ENCODE results near the gene HNRNPC. TPM values are rescaled to one million over a fixed set of nuclear protein-coding genes. Genes with fewer than 3 reads are reported as not detected.
"Not testable (repeated sequence)": the region's sequence is repeated elsewhere in the genome, so short reads cannot be mapped to it uniquely, and the experiment has no call there.

The HNRNPC gene
- total and polyA plus RNA-seq, 8 donors: 377 to 903 (median 765) TPM

GRCh38 chr14:21229821-21230220 is 39.4 kb downstream of the HNRNPC start:
- no peaks in the 10 kb centered on the region for H3K9me3 ChIP-seq
- no peak for ATAC-seq
- H3K27ac ChIP-seq: no peak overlapping the region
- peaks cover 3 to 96% of the 10 kb centered on the region in 2 donors for H3K36me3 ChIP-seq
- TF ChIP-seq CTCF (IDR thresholded peaks at IDR 0.05): no peak
- peak in 1 of 4 donors; percentile 18 for DNase-seq
- intact Hi-C loops (cut with DNase I): no loop called here
- peaks cover 0 to 55% of the 10 kb centered on the region in 2 donors for H3K4me1 ChIP-seq
- H3K4me3 ChIP-seq: no peak overlapping the region
- no peaks in the 10 kb centered on the region for H3K27me3 ChIP-seq

GRCh38 chr14:21227981-21228380 is 41.3 kb downstream of the HNRNPC start:
- no peak for DNase-seq
- no peak for ATAC-seq
- intact Hi-C loops (cut with DNase I): no loop called here
- Histone ChIP-seq H3K9me3 (no peaks in the 10 kb centered on the region), H3K4me3 (no peak overlapping the region), H3K36me3 (peaks cover 3 to 97% of the 10 kb centered on the region in 2 donors), H3K4me1 (peaks cover 0 to 48% of the 10 kb centered on the region in 2 donors), H3K27ac (no peak overlapping the region), H3K27me3 (no peaks in the 10 kb centered on the region)
- TF ChIP-seq CTCF (IDR thresholded peaks at IDR 0.05): no peak

DNA sequence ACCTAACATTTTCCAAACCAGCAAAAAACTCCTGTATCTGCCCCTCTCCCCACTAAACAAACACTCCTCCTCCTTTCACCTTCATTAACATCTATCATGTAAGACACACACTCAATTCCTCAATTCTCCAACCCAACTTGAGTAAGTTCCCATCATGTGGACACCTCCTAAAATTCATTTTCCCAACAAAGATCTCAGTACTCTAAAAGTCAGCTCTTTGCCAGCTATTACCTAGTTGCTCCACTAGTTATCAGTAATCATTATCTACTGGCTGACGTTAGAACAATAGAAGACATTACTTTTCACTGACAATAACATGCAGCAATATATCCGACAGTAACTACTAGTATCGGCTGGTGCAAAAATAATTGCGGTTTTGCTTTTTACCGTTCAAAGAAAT is 42.1 kb downstream of the HNRNPC start:
- peaks cover 0 to 42% of the 10 kb centered on the region in 2 donors for H3K4me1 ChIP-seq
- H3K9me3 ChIP-seq: no peaks in the 10 kb centered on the region
- ATAC-seq (no peak), DNase-seq (no peak)
- H3K27ac ChIP-seq: no peak overlapping the region
- peaks cover 3 to 97% of the 10 kb centered on the region in 2 donors for H3K36me3 ChIP-seq
- intact Hi-C loops (cut with DNase I): no loop called here
- H3K27me3 ChIP-seq: no peaks in the 10 kb centered on the region
- H3K4me3 ChIP-seq: no peak overlapping the region
- no peak for TF ChIP-seq CTCF (IDR thresholded peaks at IDR 0.05)

DNA sequence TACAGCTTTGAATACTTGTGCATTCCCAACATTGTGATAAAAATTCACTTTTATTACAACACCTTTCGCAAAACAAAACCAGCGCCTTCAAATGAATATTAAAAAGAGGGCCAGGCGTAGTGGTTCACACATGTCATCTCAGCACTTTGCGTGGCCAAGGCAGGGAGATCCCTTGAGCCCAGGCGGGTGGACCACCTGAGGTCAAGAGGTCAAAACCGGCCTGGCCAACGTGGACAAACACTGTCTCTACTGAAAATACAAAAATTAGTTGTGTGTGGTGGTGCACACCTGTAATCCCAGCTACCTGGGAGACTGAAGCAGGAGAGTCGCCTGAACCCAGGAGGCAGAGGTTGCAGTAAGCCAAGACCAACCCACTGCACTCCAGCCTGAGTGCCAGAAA is 42.8 kb downstream of the HNRNPC start:
- Histone ChIP-seq H3K36me3 (peaks cover 3 to 97% of the 10 kb centered on the region in 2 donors), H3K4me3 (no peak overlapping the region), H3K27ac (no peak overlapping the region), H3K4me1 (peaks cover 0 to 38% of the 10 kb centered on the region in 2 donors), H3K27me3 (no peaks in the 10 kb centered on the region), H3K9me3 (no peaks in the 10 kb centered on the region)
- no peak for DNase-seq
- no peak for TF ChIP-seq CTCF (IDR thresholded peaks at IDR 0.05)
- ATAC-seq: no peak
- intact Hi-C loops (cut with DNase I): no loop called here

DNA sequence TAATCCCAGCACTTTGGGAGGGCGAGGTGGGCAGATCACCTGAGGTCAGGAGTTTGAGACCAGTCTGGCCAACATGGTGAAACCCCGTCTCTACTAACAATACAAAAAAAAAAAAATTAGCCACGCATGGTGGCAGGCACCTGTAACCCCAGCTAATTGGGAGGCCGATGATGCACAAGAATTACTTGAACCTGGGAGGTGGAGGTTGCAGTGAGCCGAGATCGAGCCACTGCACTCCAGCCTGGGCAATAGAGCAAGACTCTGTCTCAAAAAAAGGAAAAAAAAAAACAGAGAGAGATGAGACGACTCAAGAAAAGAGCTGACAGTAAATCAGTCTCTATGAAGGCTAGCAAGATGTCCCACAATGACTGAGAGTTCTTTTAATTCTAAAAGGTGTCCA is 44.1 kb downstream of the HNRNPC start:
- H3K27ac ChIP-seq; H3K27me3 ChIP-seq; DNase-seq; H3K4me3 ChIP-seq; ATAC-seq; H3K9me3 ChIP-seq; intact Hi-C loops (cut with DNase I): not testable (repeated sequence)
- Histone ChIP-seq H3K36me3 (peaks cover 3 to 97% of the 10 kb centered on the region in 2 donors), H3K4me1 (peaks cover 0 to 36% of the 10 kb centered on the region in 2 donors)

DNA sequence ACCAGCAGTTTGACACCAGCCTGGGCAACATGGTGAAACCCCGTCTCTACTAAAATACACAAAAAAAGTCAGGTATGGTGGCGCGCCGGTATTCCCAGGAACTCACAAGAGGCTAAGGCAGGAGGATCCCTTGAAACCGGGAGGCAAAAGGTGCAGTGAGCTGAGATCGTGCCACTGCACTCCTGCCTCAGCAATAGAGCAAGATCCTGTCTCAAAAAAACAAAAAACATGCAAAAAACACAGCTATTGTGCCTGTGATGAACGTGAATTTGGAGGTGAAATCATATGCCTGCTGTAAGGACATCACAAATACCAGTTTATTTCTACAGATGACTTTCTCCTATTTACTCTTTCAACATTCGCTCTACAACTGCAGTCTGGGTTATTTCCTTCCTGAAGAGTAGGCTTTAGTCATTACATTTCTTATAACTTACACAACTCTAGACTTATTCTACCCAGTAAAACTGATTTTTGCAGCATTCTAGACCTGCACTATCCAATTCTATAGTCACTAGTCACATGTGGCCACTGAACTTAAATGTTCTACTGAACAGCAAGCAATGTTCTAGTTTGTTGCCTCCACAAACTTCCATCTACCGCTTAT is 48.3 kb downstream of the HNRNPC start:
- Histone ChIP-seq H3K27ac (peak overlapping the region in 1 of 2 donors; percentile 13), H3K4me3 (no peak overlapping the region), H3K9me3 (no peaks in the 10 kb centered on the region), H3K27me3 (no peaks in the 10 kb centered on the region), H3K4me1 (peaks cover 0 to 54% of the 10 kb centered on the region in 2 donors), H3K36me3 (peaks cover 3 to 100% of the 10 kb centered on the region in 2 donors)
- DNase-seq: no peak
- ATAC-seq: no peak
- TF ChIP-seq CTCF (IDR thresholded peaks at IDR 0.05): no peak
- intact Hi-C loops (cut with DNase I): no loop called here
